Neural cell (in vitro differentiated cells): ENCODE measurements around the gene CRTC1. TPM values are rescaled to one million over a fixed set of nuclear protein-coding genes. Genes with fewer than 3 reads are reported as not detected.

Experiments used
- H2AFZ ChIP-seq: fragments of 200-600, 300-800 bp; sonication (generic), shearing (Covaris generic); 2 replicates; pipeline ENCODE4 v1.6.0; 2014; ENCODE audit warnings: low read depth, mild to moderate bottlenecking, antibody characterized with exemption, low read length, moderate library complexity
- H3F3A ChIP-seq: fragments of 200-600 bp; shearing (Covaris generic); 2 replicates; pipeline ENCODE4 v1.6.1; 2016; ENCODE audit warnings: mild to moderate bottlenecking, moderate library complexity, mixed read lengths, antibody characterized with exemption, low read length; ENCODE audit not compliant: insufficient read depth, poor library complexity, severe bottlenecking
- H3K27ac ChIP-seq: fragments of 200-600, 300-800 bp; sonication (generic), shearing (Covaris generic); 2 replicates; pipeline ENCODE4 v1.5.1; 2014; ENCODE audit warnings: mild to moderate bottlenecking, low read length, moderate library complexity
- H3K27me3 ChIP-seq: fragments of 300-800, 200-600 bp; sonication (generic), shearing (Covaris generic); 2 replicates; pipeline ENCODE4 v1.6.0; 2014; ENCODE audit warnings: mild to moderate bottlenecking, low read depth, low read length, moderate library complexity; ENCODE audit not compliant: insufficient read depth
- H3K36me3 ChIP-seq: fragments of 300-800, 200-600 bp; sonication (generic), shearing (Covaris generic); 2 replicates; pipeline ENCODE4 v1.5.1; 2014; ENCODE audit warnings: mild to moderate bottlenecking, antibody characterized with exemption, low read length, moderate library complexity; ENCODE audit not compliant: insufficient read depth
- H3K4me2 ChIP-seq: fragments of 300-800, 200-600 bp; sonication (generic), shearing (Covaris generic); 2 replicates; pipeline ENCODE4 v1.6.0; 2014; ENCODE audit warnings: mild to moderate bottlenecking, low read length
- H3K4me3 ChIP-seq: fragments of 300-800, 200-600 bp; sonication (generic), shearing (Covaris generic); 2 replicates; pipeline ENCODE4 v1.5.1; 2014; ENCODE audit warnings: mild to moderate bottlenecking, low read length, moderate library complexity
- H3K79me2 ChIP-seq: fragments of 200-600 bp; shearing (Covaris generic); replicated peaks from 2 replicates; pipeline ENCODE4 v1.6.0; 2014; ENCODE audit warnings: mild to moderate bottlenecking, low read length, moderate library complexity; ENCODE audit not compliant: insufficient read depth
- H3K9ac ChIP-seq: fragments of 300-800, 200-600 bp; sonication (generic), shearing (Covaris generic); 2 replicates; pipeline ENCODE4 v1.6.1; 2016; ENCODE audit warnings: mild to moderate bottlenecking, low read length, mixed read lengths
- H3K9me2 ChIP-seq: fragments of 200-600 bp; shearing (Covaris generic); 2 replicates; pipeline ENCODE4 v1.6.1; 2016; ENCODE audit warnings: mild to moderate bottlenecking, low read length, mixed read lengths; ENCODE audit not compliant: insufficient read depth
- H3K9me3 ChIP-seq: fragments of 200-600, 300-800 bp; sonication (generic), shearing (Covaris generic); 2 replicates; pipeline ENCODE4 v1.6.1; 2016; ENCODE audit warnings: mild to moderate bottlenecking, mixed run types, low read length, moderate library complexity, mixed read lengths
- H4K20me1 ChIP-seq: fragments of 200-600 bp; shearing (Covaris generic); 2 replicates; pipeline ENCODE4 v1.6.1; 2016; ENCODE audit warnings: mild to moderate bottlenecking, mixed run types; ENCODE audit not compliant: insufficient read depth
- CTCF ChIP-seq: fragments of 450-650 bp; IDR thresholded peaks from 2 replicates; pipeline ENCODE4 v1.5.1; 2014; ENCODE audit warnings: antibody characterized with exemption, mild to moderate bottlenecking, moderate library complexity; ENCODE audit not compliant: poor library complexity, severe bottlenecking
- EP300 ChIP-seq: fragments of 450-650 bp; conservative IDR thresholded peaks from 2 replicates; pipeline ENCODE4 v1.6.1; 2014; ENCODE audit warnings: antibody characterized with exemption, mild to moderate bottlenecking, moderate library complexity; ENCODE audit not compliant: poor library complexity, severe bottlenecking
- EZH2 ChIP-seq: fragments of 200-600, 300-800 bp; shearing (Covaris generic), sonication (generic); IDR thresholded peaks from 2 replicates; pipeline ENCODE4 v1.6.1; 2014; ENCODE audit warnings: antibody characterized with exemption, low read length, borderline replicate concordance, mild to moderate bottlenecking; ENCODE audit not compliant: insufficient read depth, poor library complexity, severe bottlenecking
- MXI1 ChIP-seq: fragments of 450-650 bp; conservative IDR thresholded peaks from 2 replicates; pipeline ENCODE4 v1.6.1; 2014; ENCODE audit warnings: antibody characterized with exemption, mild to moderate bottlenecking; ENCODE audit not compliant: poor library complexity, severe bottlenecking
- POLR2AphosphoS5 ChIP-seq: IDR thresholded peaks from 2 replicates; pipeline ENCODE4 v1.6.1; 2012
- RAD21 ChIP-seq: fragments of 450-650 bp; conservative IDR thresholded peaks from 2 replicates; pipeline ENCODE4 v1.6.1; 2014; ENCODE audit warnings: antibody characterized with exemption, mild to moderate bottlenecking, moderate library complexity
- REST ChIP-seq: IDR thresholded peaks from 2 replicates; pipeline ENCODE4 v1.6.1; 2012; ENCODE audit warnings: borderline replicate concordance
- SMC3 ChIP-seq: fragments of 450-650 bp; conservative IDR thresholded peaks from 2 replicates; pipeline ENCODE4 v1.6.1; 2014; ENCODE audit warnings: antibody characterized with exemption, mild to moderate bottlenecking, moderate library complexity; ENCODE audit not compliant: poor library complexity
- TAF1 ChIP-seq: IDR thresholded peaks from 2 replicates; pipeline ENCODE4 v1.6.1; 2012; ENCODE audit warnings: low read depth
- polyA plus RNA-seq: library from polyadenylated mRNA; depleted of rRNA; stranded (reverse); fragments of >200 nt; gene quantifications from 2 replicates; pipeline ENCODE4 v1.2.3, GENCODE V29; 2014

The CRTC1 gene
- polyA plus RNA-seq, 1 donor from 2014 or later: 10.4 TPM

GRCh38 chr19:18735752-18736151 is 52.3 kb downstream of the CRTC1 start:
- no peak overlapping the region for H3K27ac ChIP-seq

More at GRCh38 chr19:18735752-18736151, 52.3 kb downstream of the CRTC1 start:
- Histone ChIP-seq H3K4me3 (no peak overlapping the region), H3K4me2 (no peak overlapping the region), H4K20me1 (no peaks in the 10 kb centered on the region), H3K36me3 (no peaks in the 10 kb centered on the region), H3F3A (no peaks in the 10 kb centered on the region), H3K9me3 (no peaks in the 10 kb centered on the region), H3K27me3 (no peaks in the 10 kb centered on the region), H2AFZ (no peak overlapping the region), H3K9me2 (no peaks in the 10 kb centered on the region), H3K9ac (no peak overlapping the region), H3K79me2 (no peaks in the 10 kb centered on the region)
- TF ChIP-seq RAD21 (no peak), CTCF (no peak), SMC3 (no peak), EP300 (no peak), MXI1 (no peak), EZH2 (no peak), POLR2AphosphoS5 (no peak), REST (no peak), TAF1 (no peak)
